ENCODE results near the gene BMPR1A.

The BMPR1A gene

DNA sequence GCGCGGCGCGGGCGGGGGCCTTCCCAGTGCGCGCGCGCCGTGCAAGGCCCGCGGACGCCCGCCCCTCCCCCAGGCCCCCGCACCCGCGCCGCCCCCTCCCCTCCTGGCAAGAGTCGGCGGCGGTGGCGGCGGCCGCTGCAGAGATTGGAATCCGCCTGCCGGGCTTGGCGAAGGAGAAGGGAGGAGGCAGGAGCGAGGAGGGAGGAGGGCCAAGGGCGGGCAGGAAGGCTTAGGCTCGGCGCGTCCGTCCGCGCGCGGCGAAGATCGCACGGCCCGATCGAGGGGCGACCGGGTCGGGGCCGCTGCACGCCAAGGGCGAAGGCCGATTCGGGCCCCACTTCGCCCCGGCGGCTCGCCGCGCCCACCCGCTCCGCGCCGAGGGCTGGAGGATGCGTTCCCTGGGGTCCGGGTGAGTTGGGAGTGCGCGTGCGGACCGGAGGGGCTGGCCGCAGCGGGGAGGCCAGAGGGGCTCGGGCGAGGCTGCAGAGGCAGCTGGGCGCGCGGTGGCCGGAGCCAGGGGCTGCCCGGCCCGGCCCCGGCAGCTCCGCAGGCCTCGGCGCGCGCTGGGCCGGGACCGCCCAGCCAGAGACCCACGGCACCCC, at the start of gene BMPR1A:
TSS of gene BMPR1A (plus strand) at position 109 of the 602 bp plus-strand sequence. CDS start 119,400 bp downstream, outside the sequence.
- DNase-seq, result no peak

DNA sequence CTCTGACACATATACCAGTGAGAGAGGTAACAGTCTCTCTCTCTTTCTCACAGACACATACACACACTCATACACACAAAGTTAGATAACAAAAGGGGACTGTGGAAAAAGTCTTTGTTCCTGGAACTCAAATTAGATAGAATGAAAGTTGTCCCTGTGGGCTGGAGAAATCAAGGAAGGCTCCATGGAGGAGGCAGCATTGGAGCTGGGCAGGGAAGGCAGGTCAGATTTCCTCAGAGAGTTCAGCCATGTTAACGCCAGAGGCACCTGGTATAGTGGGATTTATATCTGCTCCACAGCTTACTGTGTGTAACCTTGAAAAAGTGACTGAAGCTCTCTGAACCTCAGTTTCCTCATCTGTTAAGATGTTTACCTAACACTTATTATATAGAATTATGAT, 49.4 kb upstream of the BMPR1A start:
- DNase-seq, result no peak

DNA sequence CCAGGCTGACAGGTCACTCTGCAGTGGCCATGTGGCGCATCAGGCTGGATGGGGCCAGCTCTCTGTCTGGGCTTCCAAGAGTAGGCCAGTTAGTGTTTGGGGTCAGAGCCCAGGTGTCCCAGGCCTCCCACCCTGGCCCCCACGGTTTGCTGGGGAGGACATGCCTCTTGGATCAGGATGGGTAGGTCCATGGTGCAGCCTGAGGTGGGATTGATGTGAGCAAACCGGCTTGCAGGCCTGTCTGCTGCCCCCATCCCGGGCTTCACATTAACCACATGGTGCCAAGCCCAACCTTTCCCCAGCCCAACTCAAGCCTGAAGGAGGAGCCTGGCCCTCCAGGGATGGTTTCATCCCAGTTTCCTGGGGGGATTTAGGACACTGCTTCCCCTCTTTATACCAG, 48.9 kb upstream of the BMPR1A start:
- DNase-seq, result no peak

DNA sequence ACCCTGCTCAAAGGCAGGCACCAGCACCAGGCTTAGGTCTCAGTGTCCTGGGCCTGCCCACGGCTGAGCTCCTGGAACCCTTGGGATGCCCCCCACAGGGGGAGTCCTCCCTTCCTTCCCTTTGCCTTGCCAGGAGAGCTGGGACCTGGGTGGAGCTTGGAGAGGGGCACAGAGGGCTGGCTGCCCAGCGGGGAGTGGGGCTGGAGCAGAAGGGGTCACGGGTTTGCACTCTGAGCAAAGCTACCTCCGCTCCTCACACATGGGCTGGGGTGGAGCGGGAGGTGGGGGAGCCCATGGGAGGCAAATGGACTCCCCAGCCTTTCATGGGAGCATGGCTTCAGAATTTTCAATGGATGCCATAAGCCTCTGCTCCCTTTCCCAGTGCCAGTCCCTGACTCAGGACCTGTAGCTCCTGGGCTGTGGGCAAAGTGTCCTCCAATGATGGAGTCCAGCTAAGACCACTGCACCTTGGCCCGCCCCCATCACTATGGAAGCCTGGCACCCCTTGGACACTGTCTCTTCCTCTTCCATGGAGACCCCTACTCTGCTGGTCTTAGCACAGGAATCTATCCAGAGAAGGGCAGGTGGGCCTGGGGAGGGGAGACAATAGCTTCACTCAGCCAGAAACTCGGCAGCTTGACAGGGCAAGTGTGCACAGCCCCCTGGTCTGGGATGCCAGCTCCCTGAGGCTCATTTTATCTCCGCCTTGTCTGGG, 48.2 kb upstream of the BMPR1A start:
- no peak for DNase-seq

DNA sequence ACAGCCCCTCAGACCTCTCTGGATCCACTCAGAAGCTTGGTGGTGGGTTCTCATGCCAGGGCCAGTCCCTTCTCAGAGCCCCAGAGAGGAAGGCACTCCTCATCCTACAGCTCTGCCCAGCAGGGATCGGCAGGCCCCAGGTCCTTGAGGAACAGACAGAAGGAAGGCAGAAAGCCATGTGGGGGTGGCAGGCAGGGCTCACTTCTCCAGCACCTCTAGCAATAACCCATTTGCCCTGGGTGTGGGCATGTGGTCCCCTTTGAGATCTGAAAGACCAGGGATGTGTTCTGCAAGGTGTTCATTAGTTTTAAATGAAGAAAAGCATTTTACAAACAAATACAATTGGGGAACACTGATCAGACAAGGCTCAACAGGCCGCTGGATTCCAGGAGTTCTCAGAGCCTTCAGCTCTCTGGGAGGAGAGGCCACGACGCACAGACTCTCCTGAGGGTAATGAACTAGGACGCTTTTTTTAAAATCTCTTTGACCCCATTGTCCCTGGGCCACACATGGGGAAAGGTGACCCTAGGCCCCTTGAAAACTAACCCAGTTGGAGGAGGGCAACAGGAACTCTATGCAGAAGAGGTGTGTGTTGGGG, 47.5 kb upstream of the BMPR1A start:
- no peak for DNase-seq

DNA sequence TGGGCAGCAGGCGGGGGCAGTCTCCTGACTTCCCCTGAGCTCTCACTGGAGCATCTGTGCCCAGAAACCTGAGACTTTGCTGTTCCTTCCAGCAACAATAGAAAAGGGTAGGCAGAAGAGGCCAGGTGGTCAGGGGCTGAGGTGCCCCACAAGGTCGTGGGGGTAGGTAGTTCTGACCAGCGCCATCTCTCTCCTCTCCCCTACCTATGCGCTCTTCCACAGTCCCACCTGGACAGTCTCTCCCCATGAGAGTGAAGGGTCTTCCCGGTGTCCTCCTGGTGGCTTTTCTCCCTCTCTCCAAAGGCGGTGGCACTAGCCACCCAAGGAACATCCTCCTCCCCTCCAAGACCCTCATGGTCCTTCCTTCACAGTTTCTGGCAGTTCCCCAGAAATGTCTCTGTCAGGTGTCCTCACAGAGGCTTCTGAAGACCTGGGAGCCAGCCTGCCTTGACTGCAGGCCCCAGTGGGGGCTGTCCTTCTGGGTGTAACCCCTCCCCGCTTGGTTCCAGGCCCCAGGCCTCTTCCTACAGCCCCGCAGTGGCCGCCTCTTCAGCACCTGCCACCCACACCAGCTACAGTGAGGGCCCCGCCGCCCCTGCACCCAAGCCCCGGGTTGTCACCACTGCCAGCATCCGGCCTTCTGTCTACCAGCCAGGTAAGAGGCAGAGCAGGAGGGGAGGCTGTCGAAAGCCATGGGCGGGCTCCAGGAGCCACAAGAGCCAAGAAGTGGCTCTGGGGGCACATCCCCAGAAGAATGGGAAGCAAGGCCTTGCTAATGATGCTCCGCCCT, 46.8 kb upstream of the BMPR1A start:
- no peak for DNase-seq

DNA sequence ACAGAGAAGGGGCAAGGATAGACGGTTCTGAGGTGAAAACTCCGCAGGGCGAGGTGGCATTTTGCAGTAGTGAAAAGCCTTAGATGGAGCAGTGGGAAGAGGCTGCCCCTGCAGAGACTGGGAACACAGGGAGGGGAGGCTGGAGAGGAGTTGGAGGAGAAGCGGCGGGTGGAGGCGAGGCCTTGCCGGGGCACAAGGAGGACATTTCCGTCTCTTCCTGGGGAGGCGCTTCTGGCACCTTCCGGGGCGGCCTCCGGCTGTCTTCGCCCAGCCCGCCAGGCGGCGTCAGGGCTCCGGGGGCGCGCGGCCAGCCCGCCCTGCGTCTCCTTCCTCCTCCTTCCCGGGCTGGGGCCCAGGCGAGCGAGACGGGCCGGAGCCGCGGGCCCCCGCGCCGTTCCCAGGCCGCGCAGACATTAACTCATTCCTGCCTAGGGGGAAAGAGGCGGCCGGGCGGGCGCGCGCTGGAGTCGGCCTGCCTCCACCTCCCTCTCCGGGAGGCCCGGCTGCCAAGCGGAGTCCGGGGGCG, 45.4 kb upstream of the BMPR1A start:
- DNase-seq, result peak; percentile 89

DNA sequence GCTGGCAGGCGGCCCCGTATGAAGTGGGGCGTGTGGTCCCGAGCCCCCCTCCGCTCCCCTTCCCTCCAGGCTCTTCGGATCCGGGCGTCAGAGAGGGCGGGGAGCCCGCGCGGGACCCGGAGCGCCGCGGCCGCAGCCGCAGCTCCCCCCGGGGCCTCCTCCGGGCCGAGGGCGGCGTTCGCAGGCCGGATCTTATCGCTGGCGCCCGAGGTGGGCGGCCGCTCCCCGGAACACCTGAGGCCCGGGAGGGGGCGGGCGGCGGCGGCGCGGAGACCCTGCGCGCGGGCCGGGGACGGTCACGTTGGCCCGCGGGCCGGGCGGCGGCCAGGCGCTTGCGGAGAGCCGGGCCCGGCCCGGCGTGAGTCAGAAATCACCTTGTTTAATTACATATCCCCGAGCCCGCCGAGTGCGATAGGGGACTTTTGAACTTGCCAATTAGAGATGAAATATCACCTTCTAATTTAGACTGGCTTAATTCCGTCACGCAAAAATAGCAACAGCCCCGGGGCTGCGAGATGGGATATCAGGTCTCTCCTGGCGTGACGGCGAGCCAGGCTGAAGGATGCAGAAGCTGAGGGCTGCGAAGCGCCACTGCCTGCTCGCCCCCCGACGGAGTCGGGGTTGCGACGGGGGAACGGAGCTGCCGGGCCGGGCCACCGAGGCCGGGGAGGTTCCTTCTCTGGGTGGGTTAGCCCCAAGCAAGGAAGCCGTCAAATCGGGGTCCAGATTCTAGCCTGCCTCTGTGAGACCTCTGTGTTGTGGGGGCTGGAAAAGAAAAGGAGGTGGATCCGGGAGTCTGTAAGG, 44.7 kb upstream of the BMPR1A start:
- peak; percentile 12 for DNase-seq

DNA sequence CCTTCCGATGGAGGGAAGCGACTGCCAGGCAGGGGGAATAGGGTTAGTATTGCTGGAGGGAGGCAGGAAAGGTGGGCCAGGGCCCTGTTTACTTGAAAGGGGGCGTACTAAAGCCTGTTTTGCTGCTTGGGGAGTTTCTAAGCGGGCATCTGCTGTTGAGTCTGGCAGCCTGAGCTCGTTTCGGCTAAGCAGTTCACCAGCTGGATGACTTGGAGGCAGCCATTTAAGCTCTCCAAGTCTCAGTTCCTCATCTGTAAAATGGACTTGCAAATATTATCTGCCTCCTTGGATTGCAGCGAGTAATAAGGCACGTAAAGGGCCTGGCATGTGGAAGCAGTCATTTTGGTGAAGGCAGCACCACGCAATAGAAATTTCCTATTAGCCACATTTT, 44.1 kb upstream of the BMPR1A start:
- no peak for DNase-seq

DNA sequence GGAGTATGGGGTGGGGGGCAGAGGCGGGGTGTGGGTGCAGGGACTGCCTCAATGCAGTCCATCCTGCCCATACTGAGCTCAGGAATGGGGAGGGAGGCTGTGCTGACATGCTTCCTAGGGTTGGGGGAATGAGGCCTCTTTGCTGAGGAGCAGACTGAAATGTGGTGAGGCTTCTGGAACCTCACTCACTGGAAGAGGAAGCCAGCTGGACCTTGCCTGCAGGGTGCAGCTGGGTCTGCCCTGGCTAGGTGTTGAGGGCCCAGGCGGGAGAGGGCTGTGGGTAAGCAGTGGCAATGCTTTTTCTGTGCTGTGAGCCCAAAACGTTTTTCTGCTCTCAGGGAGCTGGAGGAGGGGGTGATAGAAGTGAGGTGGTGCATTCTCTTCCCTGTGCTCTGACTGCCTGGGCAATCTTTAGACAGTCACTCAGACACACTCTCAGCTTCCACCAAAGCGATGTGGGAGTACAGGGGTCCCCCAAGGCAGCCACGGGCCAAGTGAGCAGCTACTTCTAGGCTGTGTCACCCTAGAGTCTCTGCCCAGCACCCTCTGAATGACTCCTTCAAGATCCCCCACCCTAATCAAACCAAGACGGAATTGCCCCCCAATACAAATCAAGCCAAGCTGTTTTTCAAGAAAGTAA, 41.1 kb upstream of the BMPR1A start:
- DNase-seq, result no peak

DNA sequence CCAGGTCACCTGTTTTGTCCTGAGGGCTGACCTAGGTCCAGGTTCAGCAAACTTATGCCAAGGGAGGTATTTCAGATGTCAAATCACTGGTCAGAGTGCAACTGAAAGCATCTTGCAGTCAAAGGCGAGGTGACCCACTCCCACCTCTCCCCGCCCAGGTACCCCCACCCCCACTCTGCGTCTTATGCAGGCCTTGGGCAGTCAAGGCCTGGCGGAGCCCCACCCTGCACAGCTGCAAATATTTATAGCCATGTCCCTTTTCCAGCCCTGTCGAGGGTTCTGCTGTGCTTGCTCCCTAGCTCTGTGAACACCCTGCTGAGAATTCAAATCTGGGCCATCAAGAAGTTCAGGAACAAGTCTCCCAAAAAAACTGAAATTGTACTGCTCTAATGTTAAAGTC, 40.6 kb upstream of the BMPR1A start:
- DNase-seq, result no peak

DNA sequence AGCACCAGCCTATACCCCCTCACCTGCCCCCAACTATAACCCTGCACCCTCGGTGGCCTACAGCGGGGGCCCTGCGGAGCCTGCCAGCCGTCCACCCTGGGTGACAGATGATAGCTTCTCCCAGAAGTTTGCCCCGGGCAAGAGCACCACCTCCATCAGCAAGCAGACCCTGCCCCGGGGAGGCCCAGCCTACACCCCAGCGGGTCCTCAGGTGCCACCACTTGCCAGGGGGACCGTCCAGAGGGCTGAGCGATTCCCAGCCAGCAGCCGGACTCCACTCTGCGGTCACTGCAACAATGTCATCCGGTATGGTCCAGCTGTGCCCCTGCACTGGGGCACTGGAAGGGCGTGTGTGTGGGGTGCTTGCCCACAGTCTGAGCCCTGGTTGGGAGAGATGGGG, 40.0 kb upstream of the BMPR1A start:
- DNase-seq, result no peak

DNA sequence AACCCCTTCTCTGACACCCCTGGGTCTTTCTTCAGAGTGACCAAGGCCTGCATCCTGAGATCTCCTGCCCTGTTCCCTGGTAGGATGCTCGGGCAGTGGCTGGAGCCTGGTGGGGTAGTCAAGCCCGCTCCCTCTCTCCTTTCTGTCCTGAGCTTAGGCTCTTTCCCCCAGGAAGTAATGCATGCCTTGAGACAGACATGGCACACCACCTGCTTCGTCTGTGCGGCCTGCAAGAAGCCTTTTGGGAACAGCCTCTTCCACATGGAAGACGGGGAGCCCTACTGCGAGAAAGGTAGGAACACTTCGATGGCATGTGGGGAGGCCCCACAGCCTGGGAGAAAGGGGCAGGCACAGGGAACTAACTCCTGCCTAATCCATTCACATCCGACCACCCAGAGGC, 37.9 kb upstream of the BMPR1A start:
- DNase-seq, result no peak

DNA sequence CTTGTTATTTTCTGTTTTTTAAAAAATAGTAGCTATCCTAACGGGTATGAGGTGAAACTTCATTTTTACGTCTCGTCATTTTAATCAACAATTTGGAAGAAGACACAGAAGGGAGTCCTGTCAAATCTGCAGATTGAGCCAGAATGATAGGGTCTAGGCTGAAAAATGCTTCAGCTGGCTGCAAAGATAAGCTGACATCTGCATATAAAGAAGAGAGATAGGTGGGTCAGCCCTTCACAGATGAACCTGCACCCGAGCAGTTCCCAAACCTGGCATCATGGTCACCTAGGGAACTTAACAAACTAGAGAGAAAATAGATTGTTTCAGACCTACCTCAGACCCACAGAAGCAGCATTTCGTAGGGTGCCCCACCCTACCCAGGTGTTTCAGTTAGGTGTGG, 35.2 kb upstream of the BMPR1A start:
- DNase-seq, result no peak

DNA sequence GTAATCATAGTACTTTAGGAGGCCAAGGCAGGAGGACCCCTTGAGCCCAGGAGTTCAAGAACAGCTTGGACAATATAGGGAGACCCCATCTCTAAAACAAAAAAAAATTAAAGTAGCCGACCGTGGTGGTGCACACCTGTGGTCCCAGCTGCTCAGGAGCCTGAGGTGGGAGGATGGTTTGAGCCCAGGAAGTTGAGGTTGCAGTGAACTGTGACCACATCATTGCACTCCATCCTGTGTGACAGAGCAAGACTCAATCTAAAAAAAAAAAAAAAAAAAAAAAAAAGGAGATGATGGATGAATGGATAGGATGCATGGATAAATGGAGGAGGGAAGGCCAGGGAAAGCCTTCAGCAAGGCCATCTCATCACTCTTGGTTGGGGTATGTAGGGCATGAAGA, 33.4 kb upstream of the BMPR1A start:
- DNase-seq, result no peak

DNA sequence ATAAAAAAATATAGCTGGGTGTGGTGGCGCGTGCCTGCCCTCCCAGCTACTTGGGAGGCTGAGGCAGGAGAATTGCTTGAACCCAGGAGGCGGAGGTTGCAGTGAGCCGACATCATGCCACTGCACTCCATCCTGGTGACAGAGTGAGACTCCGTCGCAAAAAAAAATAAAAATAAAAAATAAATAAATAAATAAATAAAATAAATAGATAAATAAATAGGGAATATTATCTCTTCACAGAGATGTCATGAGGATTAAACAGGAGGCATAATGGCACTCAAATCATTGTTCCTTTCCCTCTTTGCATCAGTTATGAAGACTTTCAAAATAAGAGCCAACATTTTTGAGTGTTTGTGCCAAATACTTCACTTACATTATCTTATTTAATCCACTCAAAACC, 32.0 kb upstream of the BMPR1A start:
- no peak for DNase-seq

DNA sequence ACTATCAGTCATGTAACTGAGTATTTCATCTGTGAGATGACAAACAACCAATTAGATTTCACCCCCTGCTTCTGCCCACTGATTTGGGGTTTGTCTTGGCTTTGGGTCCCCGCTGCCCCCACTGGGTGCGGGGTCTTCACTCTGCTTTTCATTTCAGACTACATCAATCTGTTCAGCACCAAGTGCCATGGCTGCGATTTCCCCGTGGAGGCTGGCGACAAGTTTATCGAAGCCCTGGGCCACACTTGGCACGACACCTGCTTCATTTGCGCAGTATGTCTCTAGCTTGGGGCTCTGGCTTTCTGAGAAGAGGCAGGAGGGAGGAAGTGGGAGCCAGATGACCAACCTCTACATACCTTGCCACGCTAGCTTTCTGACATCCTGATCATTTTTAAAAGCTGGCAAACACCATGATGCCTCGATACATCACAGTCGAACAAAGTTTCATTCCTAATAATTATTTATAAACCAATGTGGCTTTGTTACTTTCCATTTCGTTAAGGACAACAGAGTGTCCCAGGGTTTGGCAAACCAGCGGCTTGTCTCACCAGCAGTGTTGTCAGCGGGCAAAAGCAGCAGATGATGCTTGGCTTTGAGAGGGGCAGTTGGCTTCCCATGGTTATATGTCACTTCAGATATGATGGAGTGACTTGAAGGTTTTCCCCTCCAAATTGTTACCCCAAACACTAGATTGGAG, 30.3 kb upstream of the BMPR1A start:
- no peak for DNase-seq

DNA sequence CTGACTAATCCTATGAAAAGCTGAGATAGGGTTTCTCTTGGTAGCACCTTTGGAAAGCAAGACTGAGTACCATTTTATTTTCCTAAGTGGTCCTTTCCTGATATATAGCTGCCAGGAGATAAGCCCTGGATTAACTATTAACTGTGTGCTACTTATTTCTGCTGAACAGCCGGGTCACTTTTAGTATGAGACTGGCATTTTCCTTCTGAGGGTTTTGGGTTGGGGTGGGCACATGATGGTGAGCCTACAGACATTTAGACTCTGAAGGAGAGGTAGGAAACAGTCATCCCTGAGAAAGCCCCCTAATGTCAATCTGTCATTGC, 29.8 kb upstream of the BMPR1A start:
- no peak for DNase-seq

DNA sequence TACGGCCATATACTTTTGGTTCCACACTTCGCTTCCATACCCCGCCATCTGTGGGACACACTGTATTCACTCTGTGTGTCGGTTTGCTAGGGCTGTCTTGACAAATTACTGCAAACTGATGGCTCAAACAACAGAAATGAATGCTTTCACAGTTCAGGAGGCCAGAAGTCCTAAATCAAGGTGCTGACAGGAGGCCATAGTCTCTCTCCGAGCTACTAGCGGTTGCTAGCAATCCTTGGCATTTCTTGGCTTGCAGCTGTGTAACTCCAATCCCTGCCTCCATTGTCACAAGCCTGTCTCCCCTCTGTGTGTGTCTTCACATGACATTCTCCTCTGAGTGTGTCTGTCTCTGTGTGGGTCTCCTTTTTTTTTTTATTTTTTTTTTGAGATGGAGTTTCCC, 28.9 kb upstream of the BMPR1A start:
- no peak for DNase-seq

DNA sequence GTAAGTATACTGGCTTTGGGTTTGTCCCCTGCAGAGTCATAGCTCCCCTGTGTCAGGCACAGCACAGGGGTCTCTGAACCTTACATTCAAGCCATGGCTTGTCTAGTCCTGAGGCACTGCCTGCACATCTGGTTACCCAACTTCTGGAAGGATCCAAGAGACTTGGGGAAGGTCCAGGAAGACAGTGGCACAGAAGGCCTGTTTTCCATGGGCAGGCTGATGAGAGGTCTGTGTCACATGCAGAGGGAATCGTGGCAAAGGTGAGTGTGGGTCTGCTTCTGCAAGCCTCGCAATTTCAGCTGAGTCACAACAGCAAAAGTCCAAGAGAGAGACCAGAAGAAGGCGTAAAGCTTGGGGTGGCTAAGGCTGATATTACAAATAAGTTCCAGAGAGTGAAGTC, 28.4 kb upstream of the BMPR1A start:
- DNase-seq, result no peak

DNA sequence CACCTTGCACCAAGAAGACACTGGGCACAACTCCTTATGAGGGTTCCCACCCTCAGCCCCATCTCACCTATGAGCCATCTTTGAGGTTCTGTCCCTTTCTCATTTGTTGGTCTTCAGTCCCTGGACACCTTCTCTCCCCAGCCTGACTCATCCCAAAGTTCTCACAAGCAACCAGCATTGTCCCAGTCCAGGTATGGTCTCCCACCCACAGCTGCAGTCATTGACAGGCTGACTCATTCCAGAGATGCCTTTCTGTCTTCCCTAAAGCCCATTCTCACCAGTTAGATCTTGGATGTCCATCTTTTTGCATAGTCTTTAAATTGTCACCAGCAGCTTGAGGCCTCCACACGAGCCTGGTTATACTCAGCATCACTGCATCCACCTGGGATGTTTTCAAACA, 26.7 kb upstream of the BMPR1A start:
- DNase-seq, result no peak

DNA sequence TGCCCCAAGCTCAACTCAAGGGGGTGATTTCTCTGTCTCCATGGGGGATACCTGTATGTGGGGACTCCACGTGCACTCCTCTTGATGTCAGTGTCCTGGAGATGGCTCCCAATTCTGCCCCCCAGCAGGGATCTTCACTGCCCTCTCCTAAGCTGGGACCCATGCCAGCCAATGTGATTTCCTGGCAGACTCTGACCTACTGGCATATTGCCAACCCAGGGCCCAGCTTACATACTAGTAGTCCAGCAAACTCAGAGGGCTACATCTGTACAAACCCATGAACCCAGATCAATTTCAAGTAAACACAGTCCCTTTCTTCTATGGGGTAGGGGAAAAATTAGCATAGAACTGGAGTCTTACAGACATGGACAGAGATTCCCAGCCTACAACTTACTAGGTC, 26.2 kb upstream of the BMPR1A start:
- no peak for DNase-seq

Data from HCEC 1CT (cell line).